GM18951 (cell line): ENCODE measurements around the gene TSGA10IP.

Source experiments
- POLR2A ChIP-seq: IDR thresholded peaks from 4 replicates; pipeline ENCODE4 v1.6.1; 2011; ENCODE audit warnings: mild to moderate bottlenecking; ENCODE audit not compliant: insufficient read length, insufficient read depth; ENCODE audit errors: extremely low read depth
- in situ Hi-C: fragments of 300-500 bp; cut with MboI; formaldehyde crosslinking; loops from one replicate; pipeline ENCODE4 v1.12.0; 2022; ENCODE audit warnings: low sequenced_read_pairs, mixed read lengths, inconsistent platforms; ENCODE audit not compliant: unreplicated experiment

Gene TSGA10IP

GRCh38 chr11:65911682-65912568, 33.4 kb upstream of the TSGA10IP start:
- no peak for TF ChIP-seq POLR2A
- in situ Hi-C loops, result no loop called here

GRCh38 chr11:65912845-65913244, 32.4 kb upstream of the TSGA10IP start:
- in situ Hi-C loops, result no loop called here
- no peak for TF ChIP-seq POLR2A

- no peak for TF ChIP-seq POLR2A
- in situ Hi-C loops, result no loop called here
These were observed 30.0 kb upstream of the TSGA10IP start for GRCh38 chr11:65915101-65915820.

GRCh38 chr11:65915821-65916251, 29.4 kb upstream of the TSGA10IP start:
- in situ Hi-C loops, result no loop called here
- TF ChIP-seq POLR2A, result no peak

- TF ChIP-seq POLR2A, result no peak
- in situ Hi-C loops, result no loop called here
These were observed 28.9 kb upstream of the TSGA10IP start for GRCh38 chr11:65916391-65916790.

GRCh38 chr11:65917077-65917433, 28.2 kb upstream of the TSGA10IP start:
- in situ Hi-C loops, result no loop called here
- no peak for TF ChIP-seq POLR2A

GRCh38 chr11:65917434-65918210, 27.7 kb upstream of the TSGA10IP start:
- TF ChIP-seq POLR2A, result no peak
- in situ Hi-C loops, result no loop called here

- TF ChIP-seq POLR2A, result peak; percentile 79
- in situ Hi-C loops, result no loop called here
These were observed 26.8 kb upstream of the TSGA10IP start, which contains the start of gene C11orf68 for GRCh38 chr11:65918211-65919140. C11orf68 (minus strand) TSS chr11:65919062; CDS start chr11:65919031, 31 bp downstream.

- peak; percentile 26 for TF ChIP-seq POLR2A
- in situ Hi-C loops, result no loop called here
These were observed 26.1 kb upstream of the TSGA10IP start, which contains the start of gene DRAP1 for GRCh38 chr11:65919141-65919572. DRAP1 (plus strand) TSS chr11:65919426; CDS start chr11:65919502, 76 bp downstream.

- in situ Hi-C loops, result no loop called here
- no peak for TF ChIP-seq POLR2A
These were observed 25.5 kb upstream of the TSGA10IP start for GRCh38 chr11:65919573-65920371.

GRCh38 chr11:65920372-65920802, 24.9 kb upstream of the TSGA10IP start:
- in situ Hi-C loops, result no loop called here
- no peak for TF ChIP-seq POLR2A
